Measurements from ENCODE around the gene MRNIP. TPM values are rescaled to one million over a fixed set of nuclear protein-coding genes. Genes with fewer than 3 reads are reported as not detected.

MRNIP gene
- total RNA-seq, 1 experiment from 2014 or later, result 20.2 TPM

DNA sequence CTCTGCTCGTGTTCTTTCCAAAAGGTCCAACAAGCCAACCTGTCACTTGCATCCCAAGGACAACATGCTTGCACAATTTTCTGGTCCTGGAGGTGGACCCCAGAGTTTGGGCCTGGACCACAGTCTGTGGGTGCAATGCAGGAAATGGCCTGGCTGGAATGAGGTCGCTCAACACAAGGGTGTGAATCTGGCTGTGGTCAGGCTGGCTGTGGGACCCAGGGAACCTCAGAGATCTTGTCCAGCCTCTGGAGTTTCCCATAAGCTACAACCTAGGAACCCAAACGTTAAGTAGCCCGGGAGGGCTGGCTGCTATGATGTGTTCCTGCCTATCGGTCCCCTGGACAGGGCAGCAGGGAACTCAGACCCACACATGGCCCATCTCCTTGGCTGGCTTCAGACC lies 33.6 kb upstream of the MRNIP start:
- ATAC-seq (no peak), DNase-seq (no peak)
- peaks cover 8% of the 10 kb centered on the region for H3K36me3 ChIP-seq (ENCODE audit: low read depth, low read length)
- no peak overlapping the region for H3K4me2 ChIP-seq (ENCODE audit: low read length)
- no peaks in the 10 kb centered on the region for H3K27me3 ChIP-seq (ENCODE audit: low read length)
- no peaks in the 10 kb centered on the region for H3K9me2 ChIP-seq (replicated peaks; ENCODE audit: low read length)
- CTCF ChIA-PET, result no interaction called here
- BruUV-seq (replicated peaks), result no TSS peak
- H3K79me2 ChIP-seq (ENCODE audit: low read length), result no peaks in the 10 kb centered on the region
- no peaks in the 10 kb centered on the region for H4K20me1 ChIP-seq (ENCODE audit: low read length)
- H3K27ac ChIP-seq (ENCODE audit: low read length), result no peak overlapping the region
- H3K9me3 ChIP-seq (ENCODE audit: low read length), result no peaks in the 10 kb centered on the region
- intact Hi-C loops (cut with micrococcal nuclease), result no loop called here
- no peaks in the 10 kb centered on the region for H3K4me1 ChIP-seq (ENCODE audit: insufficient read depth, low read length)
- POLR2A ChIA-PET (ENCODE audit: unreplicated experiment), result no interaction called here
- H2AFZ ChIP-seq (ENCODE audit: low read length), result no peak overlapping the region
- H3K9ac ChIP-seq (ENCODE audit: low read length), result no peak overlapping the region
- H3K4me3 ChIP-seq (ENCODE audit: low read length), result no peak overlapping the region
- no peaks in the 10 kb centered on the region for H3F3A ChIP-seq (ENCODE audit: low read length, unreplicated experiment)
- TF ChIP-seq EZH2phosphoT487 (IDR thresholded peaks at IDR 0.05; ENCODE audit: borderline replicate concordance, low read length), result no peak
- TF ChIP-seq EZH2 (IDR thresholded peaks at IDR 0.05; ENCODE audit: low read length, unreplicated experiment), result no peak
- TF ChIP-seq, protein P1, sequence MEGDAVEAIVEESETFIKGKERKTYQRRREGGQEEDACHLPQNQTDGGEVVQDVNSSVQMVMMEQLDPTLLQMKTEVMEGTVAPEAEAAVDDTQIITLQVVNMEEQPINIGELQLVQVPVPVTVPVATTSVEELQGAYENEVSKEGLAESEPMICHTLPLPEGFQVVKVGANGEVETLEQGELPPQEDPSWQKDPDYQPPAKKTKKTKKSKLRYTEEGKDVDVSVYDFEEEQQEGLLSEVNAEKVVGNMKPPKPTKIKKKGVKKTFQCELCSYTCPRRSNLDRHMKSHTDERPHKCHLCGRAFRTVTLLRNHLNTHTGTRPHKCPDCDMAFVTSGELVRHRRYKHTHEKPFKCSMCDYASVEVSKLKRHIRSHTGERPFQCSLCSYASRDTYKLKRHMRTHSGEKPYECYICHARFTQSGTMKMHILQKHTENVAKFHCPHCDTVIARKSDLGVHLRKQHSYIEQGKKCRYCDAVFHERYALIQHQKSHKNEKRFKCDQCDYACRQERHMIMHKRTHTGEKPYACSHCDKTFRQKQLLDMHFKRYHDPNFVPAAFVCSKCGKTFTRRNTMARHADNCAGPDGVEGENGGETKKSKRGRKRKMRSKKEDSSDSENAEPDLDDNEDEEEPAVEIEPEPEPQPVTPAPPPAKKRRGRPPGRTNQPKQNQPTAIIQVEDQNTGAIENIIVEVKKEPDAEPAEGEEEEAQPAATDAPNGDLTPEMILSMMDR (conservative IDR thresholded peaks at IDR 0.05; ENCODE audit: low read depth, low read length), result no peak

DNA sequence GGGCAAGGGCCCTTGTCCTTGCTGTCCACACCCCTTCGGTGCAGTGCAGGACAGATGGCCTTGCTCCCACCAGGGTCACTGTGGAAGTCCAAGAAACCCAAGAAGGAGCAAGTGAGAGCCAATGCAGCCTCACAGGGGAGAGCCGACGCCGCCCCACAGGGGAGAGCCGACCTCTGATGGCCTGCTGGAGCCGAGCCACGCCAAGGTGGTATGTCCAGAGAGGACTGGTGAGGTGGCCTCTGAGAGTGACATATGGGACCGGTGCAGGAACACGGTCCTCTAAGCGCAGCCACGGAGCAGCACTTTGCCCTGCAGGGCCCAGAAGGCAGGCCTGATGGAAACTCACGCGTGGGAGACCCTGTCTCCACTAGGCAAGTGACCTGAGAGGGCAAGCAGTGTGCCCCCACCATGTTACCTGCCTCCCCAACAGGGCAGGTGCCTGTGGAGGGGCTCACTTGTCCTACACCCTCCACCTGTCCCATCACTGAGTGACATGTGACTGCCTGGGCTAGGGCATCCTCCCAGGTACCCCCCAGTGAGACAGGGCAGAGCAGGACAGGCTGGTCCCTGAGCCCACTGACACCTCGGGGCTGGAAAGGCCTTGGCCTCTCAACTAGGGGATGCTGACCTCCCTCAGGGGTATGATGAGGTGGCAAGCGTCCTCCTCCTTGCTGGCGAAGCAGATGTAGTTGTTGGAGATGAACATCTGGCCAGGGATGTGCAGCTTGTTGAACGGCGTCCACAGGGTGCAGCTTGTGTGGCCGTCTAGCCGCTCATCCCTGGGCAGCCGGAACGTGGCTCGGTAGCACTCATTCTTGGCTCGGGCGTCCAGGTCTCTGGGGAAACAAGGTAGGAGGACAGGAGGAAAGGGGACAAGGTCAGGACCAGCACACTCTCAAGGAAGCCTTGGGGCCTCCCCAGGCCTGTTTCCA lies 32.4 kb upstream of the MRNIP start:
- Histone ChIP-seq H4K20me1 (ENCODE audit: low read length) (no peaks in the 10 kb centered on the region), H3K9me2 (replicated peaks; ENCODE audit: low read length) (no peaks in the 10 kb centered on the region), H3K27me3 (ENCODE audit: low read length) (no peaks in the 10 kb centered on the region), H3K4me2 (ENCODE audit: low read length) (no peak overlapping the region), H3K9me3 (ENCODE audit: low read length) (no peaks in the 10 kb centered on the region), H3K4me1 (ENCODE audit: insufficient read depth, low read length) (no peaks in the 10 kb centered on the region), H3K27ac (ENCODE audit: low read length) (no peak overlapping the region), H3F3A (ENCODE audit: low read length, unreplicated experiment) (no peaks in the 10 kb centered on the region), H2AFZ (ENCODE audit: low read length) (no peak overlapping the region), H3K79me2 (ENCODE audit: low read length) (no peaks in the 10 kb centered on the region), H3K9ac (ENCODE audit: low read length) (no peak overlapping the region), H3K36me3 (ENCODE audit: low read depth, low read length) (peaks cover 14% of the 10 kb centered on the region), H3K4me3 (ENCODE audit: low read length) (no peak overlapping the region)
- ATAC-seq, result no peak
- TF ChIP-seq EZH2phosphoT487 (IDR thresholded peaks at IDR 0.05; ENCODE audit: borderline replicate concordance, low read length) (no peak), EZH2 (IDR thresholded peaks at IDR 0.05; ENCODE audit: low read length, unreplicated experiment) (no peak)
- TF ChIP-seq, protein P1 (conservative IDR thresholded peaks at IDR 0.05; ENCODE audit: low read depth, low read length), result no peak
- ChIA-PET CTCF (no interaction called here), POLR2A (ENCODE audit: unreplicated experiment) (no interaction called here)
- intact Hi-C loops (cut with micrococcal nuclease), result no loop called here
- BruUV-seq (replicated peaks), result no TSS peak
- no peak for DNase-seq

DNA sequence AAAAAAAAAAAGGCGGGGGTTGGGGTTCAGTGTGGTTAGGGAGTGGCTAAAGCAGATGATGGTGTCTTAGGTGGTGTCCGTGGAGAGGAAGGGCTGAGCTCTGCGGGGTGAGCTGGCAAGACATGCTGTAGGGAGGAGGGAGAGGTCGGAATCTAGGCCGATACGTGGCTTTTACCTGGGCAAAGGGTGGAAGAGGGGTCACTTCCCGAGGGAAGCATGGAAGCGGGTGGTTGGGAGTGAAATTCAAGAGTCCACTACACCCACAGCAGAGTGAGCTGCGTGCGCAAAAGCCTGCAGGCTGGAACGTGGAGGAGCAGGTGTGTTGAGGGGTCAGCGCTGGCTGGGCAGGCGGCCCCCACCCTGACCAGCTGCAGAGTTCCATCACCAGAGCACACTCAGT lies 31.3 kb upstream of the MRNIP start:
- Histone ChIP-seq H4K20me1 (ENCODE audit: low read length) (no peaks in the 10 kb centered on the region), H3K79me2 (ENCODE audit: low read length) (no peaks in the 10 kb centered on the region), H3K9ac (ENCODE audit: low read length) (no peak overlapping the region), H3K27ac (ENCODE audit: low read length) (no peak overlapping the region), H3K36me3 (ENCODE audit: low read depth, low read length) (peaks cover 22% of the 10 kb centered on the region), H3K4me2 (ENCODE audit: low read length) (no peak overlapping the region), H3K4me1 (ENCODE audit: insufficient read depth, low read length) (no peaks in the 10 kb centered on the region), H3K27me3 (ENCODE audit: low read length) (no peaks in the 10 kb centered on the region), H3K4me3 (ENCODE audit: low read length) (no peak overlapping the region), H3K9me3 (ENCODE audit: low read length) (no peaks in the 10 kb centered on the region), H3K9me2 (replicated peaks; ENCODE audit: low read length) (no peaks in the 10 kb centered on the region), H2AFZ (ENCODE audit: low read length) (no peak overlapping the region), H3F3A (ENCODE audit: low read length, unreplicated experiment) (no peaks in the 10 kb centered on the region)
- DNase-seq, result no peak
- ChIA-PET CTCF (no interaction called here), POLR2A (ENCODE audit: unreplicated experiment) (no interaction called here)
- BruUV-seq (replicated peaks), result no TSS peak
- intact Hi-C loops (cut with micrococcal nuclease), result no loop called here
- ATAC-seq, result no peak
- TF ChIP-seq EZH2phosphoT487 (IDR thresholded peaks at IDR 0.05; ENCODE audit: borderline replicate concordance, low read length) (no peak), EZH2 (IDR thresholded peaks at IDR 0.05; ENCODE audit: low read length, unreplicated experiment) (no peak)
- TF ChIP-seq, protein P1 (conservative IDR thresholded peaks at IDR 0.05; ENCODE audit: low read depth, low read length), result no peak
